Stimulated activated CD4-positive, alpha-beta T cell treated with anti-CD3 and anti-CD28 coated beads, Interleukin-15, amount 100 ng/mL, for 48 hours (primary cell): Measurements from ENCODE around the gene GSTM5.
"Not testable (repeated sequence)": the region's sequence is repeated elsewhere in the genome, so short reads cannot be mapped to it uniquely, and the experiment has no call there.

Experiments
- DNase-seq, 2 donors: peaks; one replicate each; pipeline ENCODE4 v3.0.0-alpha.2; 2020; ENCODE audit warnings: low read depth in 2 of 2

The GSTM5 gene

DNA sequence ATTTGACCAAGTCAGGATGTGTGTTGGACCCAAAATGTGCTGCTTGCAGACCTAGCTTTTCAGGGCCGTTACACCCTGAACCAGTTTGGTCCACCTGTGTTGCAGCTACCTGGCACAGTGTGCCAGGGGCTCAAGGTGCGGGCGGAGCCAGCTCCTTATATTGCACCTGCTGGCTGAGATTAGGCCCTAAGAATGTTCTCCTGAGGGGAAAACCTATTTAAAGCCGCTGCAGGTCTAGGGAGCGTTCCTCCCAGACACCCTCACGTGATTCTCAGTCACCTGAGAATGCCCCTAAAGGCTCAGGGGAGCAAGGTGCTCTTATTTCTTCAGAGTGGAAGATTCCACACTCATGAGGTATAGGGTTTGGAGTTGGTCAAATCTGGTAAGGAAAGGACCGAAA is 16.8 kb downstream of the GSTM5 start:
- no peak for DNase-seq

DNA sequence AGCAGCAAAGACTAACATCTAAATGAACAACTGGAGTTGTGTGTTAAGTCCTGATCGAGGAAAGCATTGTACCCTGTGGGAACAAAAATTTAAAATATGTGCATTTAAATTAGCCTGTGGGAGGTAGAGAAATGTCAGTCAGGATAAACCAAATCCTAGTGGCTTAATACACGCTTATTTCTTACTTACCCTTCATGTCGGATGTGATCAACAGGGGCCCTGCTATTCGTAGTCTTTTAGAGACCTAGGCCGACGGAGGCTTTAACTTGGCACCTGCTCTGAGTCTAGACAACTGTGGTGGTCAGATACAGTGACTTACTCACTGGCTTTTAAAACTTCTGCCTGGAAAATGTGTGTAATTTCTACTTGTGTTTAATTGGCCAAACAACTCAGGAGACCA is 18.6 kb downstream of the GSTM5 start:
- DNase-seq = no peak

DNA sequence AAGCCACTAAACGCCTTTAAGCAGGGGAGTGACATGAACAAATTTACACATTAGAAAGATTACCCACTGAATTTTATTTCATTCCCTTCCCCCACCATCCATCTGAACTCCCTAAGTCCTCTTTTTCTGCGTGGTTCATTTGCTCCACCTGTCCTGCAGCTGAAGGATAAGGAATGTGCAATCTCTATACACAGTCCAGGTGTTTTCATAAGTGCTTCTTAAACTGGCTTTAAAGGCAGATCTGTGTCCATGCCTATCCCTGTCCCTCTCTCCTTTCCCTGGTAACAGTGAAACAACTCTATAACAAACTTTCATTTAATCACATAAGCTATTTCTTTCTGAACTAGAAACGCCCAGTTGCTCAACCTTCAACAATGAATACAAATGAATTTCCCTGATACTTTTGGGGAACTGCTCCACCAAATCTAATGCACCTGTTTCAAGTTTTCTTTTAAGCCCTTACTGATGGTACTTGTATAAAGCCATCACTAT is 20.4 kb downstream of the GSTM5 start:
- no peak for DNase-seq

DNA sequence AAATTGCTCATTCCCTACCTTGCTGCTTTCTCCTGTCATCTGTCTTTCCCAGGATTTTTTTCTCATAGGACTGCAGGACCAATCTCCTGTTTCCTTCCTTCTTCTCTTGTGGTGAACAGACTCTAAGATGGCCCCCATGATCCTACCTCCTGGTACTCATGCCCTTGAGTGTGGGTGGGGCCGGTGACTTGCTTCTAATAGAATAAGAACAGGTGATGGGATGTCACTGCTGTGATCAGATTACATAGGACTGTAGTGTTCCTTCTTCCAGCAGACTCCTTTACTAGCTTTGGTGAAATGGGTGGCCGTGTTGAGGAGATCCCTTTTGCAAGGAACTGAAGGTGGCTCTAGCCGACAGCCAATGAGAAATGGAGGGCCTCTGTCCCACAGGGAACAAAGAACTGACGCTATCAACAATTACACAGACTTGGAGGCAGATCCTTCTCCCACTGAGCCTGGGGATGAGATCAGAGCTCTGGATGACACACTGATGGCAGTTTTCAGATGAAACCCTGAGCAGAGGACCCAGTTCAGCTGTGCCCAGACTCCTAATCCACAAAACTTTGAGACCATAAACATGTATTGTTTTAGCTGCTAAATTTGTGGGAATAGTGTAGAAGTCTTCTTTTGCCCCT is 21.3 kb downstream of the GSTM5 start:
- no peak for DNase-seq

DNA sequence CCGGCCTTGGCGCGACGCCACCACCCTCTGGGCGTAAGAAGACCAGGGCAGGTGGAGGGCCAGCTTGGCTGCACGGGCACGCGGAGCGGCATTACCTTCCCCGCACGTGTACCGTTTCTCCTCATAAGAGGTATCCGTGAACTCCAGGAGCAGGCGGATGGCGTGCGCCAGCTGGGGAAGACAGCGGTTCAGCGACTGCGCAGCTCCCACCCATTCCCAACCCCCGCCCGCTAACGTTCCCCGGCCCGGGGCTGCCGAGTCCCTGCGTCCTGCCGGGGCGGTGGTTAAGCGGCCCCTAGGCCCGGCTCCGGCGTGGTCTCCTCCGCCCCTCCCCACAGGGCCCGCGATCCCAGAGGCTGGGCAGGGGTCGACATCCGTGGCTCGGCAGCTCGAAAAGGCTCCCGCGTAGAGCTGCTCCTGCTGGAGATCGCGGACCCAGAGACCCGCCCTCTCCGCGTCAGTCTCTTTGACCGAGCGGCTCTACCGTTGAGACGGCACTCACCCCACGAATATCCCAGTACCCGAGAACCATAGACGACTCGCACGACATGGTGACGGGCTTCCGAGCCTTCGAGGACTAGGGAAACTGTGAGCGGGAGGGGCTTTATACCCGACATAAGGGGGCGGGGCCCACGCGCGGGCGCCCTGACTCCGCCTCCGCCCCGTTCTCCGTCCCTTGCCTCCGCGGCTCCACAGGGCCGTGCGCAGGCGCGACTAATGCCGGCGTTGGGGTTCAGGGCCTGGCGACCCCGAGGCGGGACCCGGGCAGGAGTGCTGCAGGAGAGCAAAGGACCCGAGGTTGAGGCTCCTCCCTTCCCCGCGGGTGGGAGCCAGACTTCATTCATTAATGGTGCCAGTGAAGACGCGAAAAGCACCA is 27.9 kb downstream of the GSTM5 start:
- peak; percentile 58 to 80 for DNase-seq

DNA sequence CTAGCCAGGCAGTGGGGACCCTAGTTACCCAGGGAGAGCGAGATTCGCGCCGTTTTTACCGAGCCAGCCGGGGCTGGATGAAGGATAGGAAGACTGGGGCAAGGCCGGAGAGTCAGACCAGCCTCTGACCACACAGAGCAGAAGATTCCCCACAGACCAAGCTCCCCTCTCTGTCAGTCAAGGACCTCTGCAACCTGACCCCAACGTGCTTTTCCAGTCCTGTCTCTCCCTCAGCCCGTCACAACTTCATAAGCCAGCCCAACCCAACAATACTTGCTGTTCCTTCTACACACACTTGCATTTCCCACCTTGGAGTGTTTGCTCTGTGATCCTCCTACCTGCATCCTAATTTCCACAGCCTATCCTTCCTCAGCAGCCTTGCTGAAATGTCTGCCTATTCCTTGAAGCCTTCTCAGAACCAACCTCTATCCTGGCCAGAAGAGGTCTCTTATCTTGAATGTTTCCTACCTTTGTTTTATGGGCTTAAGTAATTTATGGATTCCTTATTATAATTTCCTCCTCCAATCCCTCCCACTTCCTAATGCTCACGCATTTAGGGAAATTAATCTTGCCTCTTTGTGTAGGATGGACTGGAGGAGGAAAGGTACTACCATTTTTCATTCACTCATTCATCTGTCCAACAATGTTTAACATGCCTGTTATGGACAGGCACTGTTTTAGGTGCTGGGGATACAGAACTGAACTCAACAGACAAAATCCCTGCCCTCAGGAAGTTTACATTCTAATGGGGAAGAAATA is 28.7 kb downstream of the GSTM5 start, which contains the start of gene GSTM3:
GSTM3 (minus strand) TSS at position 424 of the 759 bp plus-strand sequence. CDS start 751 bp downstream, outside the sequence.
- no peak for DNase-seq

DNA sequence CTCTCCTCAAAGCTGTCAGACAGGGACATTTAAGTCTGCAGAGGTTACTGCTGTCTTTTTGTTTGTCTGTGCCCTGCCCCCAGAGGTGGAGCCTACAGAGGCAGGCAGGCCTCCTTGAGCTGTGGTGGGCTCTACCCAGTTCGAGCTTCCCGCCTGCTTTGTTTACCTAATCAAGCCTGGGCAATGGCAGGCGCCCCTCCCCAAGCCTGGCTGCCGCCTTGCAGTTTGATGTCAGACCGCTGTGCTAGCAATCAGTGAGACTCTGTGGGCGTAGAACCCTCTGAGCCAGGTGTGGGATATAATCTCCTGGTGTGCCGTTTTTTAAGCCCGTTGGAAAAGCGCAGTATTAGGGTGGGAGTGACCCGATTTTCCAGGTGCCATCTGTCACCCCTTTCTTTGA is 36.3 kb downstream of the GSTM5 start:
- DNase-seq = not testable (repeated sequence)

DNA sequence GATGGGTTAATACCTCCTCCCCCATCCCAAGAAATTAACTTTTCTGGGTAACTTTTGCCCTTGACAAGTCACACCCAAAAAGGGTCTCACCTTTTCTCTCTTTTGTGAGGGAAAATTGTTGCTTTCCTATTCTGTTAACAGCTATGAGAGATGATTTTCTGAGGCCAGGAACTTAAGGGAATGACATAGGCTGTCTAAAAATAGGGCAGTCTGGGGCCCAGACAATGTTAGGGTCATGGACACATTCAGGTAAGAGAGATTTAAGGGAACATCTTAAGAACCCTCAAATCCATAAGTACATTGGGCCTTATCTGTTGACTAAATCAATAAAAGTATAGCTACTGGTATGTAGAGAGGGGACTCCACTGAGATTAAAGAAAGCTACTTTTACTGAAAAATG is 37.2 kb downstream of the GSTM5 start:
- no peak for DNase-seq

DNA sequence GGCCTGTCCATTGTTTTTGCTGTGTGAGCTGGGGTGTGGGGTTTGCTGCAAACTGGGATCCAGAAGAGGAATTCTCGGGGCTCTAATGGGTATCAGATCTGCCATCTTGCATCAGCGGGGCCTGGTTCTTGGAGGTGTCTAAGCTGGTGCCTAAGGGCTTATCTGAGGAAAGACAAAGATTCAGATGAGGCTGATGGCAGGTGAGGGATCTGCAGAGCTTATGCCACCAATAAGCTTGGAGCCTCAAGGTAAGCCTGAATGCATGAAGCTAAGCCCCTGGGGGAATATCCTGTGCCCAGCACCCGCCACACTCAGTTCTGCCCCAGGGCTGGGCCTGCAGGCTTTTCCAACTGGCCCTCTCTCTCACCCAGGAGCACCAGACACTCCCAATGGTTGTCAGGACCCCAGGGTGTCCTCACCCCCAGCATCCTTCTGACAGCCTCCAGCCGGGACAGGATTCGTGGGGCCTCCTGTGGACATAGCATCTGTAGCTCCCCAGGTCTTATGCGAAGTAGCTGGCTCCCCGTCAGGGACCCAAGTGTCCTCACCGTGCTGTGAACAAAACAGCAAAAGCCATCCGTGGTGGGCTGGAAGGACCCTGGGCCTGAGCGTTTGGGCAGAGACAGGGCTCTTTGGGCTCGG is 38.3 kb downstream of the GSTM5 start:
- no peak for DNase-seq

DNA sequence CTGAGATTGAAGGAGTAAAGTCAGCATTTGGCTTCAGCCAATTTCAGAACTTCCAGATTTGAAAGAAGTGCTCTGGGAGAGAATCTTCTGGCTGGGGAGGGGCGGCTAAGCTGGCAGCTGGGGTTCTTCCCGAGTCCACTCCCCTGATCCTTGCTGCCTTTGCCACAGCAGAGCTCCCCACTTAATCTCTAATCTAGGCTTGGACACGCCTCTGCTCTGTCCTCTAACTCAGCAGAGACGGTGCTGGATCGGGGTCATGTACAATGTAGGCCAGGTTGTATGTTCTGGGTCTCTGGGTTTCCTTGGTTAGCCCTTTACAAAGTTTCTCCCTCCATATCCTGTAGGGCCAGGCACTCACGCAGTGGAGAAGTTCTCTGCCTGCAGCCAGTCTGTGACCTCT is 38.9 kb downstream of the GSTM5 start:
- no peak for DNase-seq

DNA sequence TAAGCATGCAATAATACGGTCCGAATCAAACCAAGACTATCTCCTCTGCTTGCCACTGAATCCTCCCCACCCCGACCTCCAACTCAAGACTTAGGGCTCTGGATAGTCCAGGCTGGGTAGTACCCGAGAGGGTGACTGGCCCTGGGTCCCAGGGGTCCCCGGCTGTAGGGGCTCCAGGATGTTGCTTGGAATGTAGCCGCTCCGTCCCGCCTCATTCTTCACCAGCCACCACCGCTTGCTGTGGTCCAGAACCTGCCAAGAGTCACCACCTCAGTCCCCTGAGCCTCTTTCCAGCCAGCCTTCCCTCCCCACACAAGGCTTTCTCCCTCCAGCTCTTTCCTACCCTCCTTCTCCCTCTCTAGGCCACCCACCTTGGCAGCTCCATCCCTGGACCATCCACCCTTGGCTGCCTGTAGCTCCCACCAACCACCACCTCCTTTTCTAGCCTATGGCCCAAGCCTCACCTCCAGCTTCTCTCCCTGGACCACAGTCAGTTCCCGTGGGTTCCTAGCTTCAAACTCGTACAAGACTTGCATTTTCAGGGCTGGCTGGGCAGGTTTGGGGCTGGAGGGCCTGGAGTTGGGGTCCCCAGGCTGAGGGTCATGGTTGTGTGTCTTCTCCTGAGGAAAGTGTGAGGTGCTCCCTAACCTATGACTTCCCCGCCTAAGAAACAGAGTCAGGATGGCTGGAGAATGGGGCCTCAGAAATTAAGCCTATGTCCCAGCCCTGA is 39.6 kb downstream of the GSTM5 start:
- no peak for DNase-seq

DNA sequence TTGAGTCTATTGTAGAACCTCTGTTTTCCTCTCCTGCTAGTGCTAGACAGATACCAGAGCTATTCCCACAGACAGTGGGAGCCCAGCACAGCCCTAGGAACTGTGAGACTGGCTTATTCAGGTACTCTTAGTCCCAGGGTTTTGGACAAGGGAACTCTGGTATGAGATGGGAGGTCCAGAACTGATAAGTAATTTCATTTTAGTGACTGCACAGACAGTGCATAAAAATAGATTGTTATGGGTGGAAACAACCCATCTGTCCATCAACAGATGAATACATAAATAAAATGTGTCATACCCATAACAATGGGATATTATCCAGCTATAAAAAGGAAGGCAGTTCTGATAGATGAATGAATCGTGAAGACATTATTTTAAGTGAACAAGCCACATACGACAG is 42.7 kb downstream of the GSTM5 start:
- no peak for DNase-seq

DNA sequence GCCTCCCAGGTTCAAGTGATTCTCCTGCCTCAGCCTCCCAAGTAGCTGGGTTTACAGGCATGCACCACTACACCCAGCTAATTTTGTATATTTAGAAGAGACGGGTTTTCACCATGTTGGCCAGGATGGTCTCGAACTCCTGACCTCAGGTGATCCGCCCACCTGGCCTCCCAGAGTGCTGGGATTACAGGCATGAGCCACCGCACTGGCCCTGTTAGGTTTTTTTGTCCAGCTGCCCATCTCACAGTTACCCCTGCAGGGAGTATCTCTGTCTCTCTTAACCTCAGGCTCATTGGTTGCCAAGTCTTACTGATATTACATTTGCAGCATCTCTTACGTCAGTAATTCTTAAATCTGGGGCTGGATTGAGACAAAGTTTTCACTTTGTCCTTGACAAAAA is 44.3 kb downstream of the GSTM5 start:
- DNase-seq = not testable (repeated sequence)

DNA sequence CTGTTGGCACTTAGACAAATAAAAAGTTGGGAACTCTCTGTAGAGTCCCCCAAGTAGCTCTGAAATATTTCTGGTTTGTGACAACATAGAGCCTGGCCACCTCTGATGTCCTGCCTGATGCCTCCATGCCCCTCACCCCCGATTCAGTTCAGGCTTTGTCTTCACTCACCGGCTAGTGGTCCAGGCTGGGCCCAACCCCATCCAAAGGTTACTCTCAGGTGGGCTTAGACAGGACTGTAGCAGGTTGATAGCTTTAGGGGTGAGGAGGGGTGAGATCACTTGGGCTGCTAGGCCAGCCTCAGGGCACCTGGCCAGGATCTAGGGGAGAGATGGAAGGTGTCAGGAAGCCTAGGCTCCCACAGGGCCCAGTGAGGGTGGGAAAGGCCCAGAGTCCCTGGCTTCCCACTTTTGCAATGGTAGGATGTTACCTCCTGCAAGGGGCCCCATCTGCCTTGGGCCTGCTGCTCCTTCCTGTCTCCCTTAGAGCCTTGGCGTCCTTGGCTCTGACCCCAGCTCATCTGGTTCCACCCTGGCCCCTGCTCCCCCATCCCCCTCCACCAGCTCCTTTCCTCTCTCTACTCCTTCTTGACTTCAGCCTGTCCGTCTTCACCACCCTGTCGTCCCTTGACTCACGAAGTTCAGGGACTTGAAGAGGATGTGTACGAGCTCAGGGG is 44.9 kb downstream of the GSTM5 start:
- no peak for DNase-seq

DNA sequence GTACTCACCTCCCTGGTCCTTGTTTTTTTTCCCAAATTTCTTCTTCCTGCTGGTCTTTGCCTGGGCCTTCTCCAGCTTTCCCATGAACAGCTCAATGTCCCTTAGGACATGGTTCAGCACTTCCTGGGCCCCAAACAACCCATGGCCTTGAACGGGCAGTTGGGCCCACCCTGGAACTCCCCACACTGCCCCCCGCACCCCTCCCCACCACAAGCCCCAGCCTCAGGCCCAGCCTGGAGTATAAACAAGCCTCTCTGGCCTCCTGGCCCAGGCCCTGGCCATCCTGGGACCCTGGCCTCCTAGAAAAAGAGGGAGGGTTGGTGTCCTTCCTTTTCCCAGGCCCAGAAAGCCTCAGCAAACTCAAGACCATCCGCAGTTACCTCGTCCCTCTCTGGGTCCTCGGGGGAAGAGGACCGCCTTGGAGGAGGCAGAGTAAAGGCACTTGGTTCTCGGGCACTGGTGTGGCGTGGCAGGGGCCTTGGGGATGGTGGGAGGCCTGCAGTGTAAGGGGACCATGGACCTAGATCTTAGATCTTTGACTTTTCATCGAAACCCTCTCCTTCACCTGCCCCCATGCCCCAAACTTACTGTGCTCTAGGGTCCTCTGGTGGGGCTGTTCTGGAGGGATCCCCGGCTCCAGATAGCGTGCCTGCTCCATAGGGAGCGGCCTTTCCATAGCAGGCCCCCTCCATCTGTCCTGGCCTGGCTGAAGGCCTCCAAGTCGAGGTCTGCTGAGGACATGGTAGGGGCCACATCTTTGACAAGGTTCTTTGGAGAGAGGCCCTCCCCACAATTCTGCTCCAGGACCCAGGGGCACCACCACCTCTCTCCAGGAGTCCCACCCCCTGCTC is 46.1 kb downstream of the GSTM5 start:
- DNase-seq = no peak

DNA sequence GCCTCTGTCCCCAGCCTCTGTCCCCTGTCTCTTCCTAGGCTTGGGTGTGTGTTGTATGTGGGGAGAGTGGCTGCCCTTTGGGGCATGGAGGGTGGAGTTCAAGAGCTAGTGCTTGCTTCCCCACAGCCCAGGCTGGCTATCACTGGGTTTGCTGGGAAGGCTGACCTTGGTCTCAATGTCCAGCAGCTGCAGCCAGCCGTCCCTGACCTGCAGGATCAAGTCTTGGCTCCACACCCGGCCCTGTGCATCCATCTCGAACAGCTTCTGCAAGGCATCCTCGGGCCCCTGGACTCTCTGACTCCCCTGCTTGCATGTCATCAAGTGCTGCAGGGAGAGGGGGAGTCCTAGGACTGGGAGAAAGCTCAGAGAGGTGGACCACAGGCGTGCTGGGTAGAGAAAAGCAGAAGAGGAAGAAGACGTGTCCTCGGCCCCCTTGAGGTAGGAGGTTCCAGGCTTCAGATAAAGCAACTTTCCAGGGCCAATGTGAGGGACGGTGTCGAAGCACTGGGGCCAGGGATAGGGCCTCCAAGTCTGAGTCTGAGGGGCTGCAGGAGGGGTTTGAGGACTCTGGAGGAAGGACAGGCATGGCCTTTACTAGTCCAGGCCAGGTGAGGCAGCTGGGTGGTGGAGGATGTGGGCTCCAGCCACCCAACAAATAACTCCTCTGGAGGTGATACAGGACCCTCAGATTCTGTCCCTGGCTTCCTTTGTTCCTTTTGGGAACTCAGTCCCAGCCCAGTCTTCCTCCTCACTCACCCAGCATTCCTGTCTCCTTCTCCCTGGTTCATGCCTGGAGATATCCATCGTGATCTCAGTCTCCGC is 47.7 kb downstream of the GSTM5 start:
- no peak for DNase-seq

DNA sequence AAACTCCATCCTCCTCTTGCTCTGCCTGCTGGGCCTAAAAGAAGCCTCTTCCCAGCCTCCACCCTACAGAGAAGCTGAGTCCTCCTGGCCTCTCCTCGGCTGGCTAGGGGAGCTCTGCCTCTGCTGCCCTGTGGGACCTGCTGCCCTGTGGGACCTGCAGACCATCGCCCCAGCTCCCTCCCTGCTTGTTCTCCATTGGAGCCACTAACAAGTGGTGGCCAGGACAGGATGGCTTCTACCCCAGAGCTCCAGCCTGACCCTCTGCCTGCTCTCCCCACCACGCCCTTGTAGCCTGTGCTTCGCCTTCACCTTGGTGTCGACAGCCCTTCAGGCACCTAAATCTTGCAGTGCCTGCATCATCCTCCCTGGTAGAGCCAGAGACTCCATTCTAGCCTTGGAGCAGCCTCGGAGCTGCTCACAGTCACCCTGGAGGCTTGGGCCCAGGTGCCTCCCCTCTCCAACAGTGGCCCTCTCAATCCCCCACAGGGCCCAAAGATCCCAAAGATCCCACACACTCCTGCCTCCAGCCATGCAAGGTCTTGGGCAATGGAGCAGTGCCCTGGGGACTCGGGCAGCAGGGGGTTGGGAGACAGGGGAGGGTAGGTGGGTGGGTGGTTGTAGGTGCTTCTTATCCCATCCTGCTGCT is 48.7 kb downstream of the GSTM5 start:
- DNase-seq = no peak
